Suprapubic skin (tissue), 4 donors: ENCODE data around the gene SLC29A2.

Experiments
- CTCF ChIP-seq, 2 donors: fragments of 200-600 bp in 1 of 2; fragments of 450-650 bp in 1 of 2; sonication (generic) in 1 of 2; IDR thresholded peaks; one replicate each; pipeline ENCODE4 v1.5.1; 2016 to 2019; ENCODE audit warnings: antibody characterized with exemption in 2 of 2, mild to moderate bottlenecking in 1 of 2, moderate library complexity in 1 of 2
- EP300 ChIP-seq: sonication (generic); formaldehyde crosslinking; IDR thresholded peaks from one replicate; pipeline ENCODE4 v1.6.1; 2017; ENCODE audit warnings: antibody characterized with exemption
- POLR2A ChIP-seq, 2 donors: fragments of 450-650 bp; IDR thresholded peaks; one replicate each; pipeline ENCODE4 v1.6.1; 2017; ENCODE audit warnings: antibody characterized with exemption in 2 of 2, mild to moderate bottlenecking in 2 of 2, moderate library complexity in 2 of 2
- POLR2AphosphoS5 ChIP-seq, 3 donors: sonication (generic); formaldehyde crosslinking; IDR thresholded peaks; one replicate each; pipeline ENCODE4 v1.6.1; 2017; ENCODE audit warnings: antibody characterized with exemption in 3 of 3

- TF ChIP-seq CTCF (IDR thresholded peaks at IDR 0.05): no peak
- TF ChIP-seq EP300: no peak
- TF ChIP-seq POLR2A (IDR thresholded peaks at IDR 0.05): no peak
- no peak for TF ChIP-seq POLR2AphosphoS5 (IDR thresholded peaks at IDR 0.05)
Observed at GRCh38 chr11:66362481-66363147, 8.9 kb downstream of the SLC29A2 start.
